GM12872 (cell line): ENCODE measurements around the gene HS6ST3.

ENCODE experiments used
- TF ChIP-seq, protein P1 (sequence below): IDR thresholded peaks from 3 replicates; pipeline ENCODE4 v1.5.1; 2011; ENCODE audit warnings: low read depth, mild to moderate bottlenecking, low read length, moderate library complexity; ENCODE audit not compliant: insufficient read depth

HS6ST3 gene

DNA sequence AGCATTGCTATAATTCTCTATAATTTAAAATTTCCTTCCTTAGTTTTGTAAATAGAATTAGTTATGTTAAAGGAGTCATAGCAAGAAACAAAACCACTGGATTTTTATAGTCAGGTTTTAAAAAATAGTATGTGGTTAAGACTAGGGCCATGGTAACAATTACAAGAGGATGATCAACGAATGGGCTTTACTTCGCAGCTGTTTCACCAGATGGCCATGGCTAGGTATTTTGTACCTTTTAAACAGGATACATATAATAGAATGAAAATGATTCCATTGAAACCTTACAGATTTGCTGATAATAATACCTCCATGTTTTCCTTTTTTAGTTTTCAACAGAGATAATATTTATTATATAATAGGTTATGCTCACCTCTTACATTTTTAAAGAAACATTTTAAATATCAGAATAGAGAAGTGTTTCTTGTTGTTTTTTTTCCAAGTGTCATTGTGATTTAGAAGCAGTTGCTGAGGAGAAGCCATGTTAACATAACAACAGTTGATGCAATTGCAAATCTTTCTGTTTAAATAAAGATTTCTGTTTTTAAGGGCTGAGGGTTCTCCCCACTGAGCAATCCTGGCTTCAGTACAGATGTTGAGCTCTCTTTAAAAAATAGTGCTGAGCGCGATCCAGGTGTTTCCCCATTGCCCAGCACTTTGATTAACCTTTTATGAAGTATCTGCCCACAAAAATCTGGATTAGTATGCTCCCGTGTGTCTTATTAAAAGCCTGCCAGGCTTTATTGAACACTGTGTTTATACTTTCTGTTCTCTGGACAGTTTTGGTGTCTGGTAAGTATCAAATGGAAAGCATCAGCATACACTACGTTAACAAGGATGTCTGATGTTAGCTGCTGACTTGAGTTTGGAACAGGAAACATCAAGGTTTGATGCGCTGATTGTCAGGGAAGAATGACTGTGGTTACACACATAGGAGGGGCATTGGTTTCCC lies 205.3 kb downstream of the HS6ST3 start:
- TF ChIP-seq, protein P1, sequence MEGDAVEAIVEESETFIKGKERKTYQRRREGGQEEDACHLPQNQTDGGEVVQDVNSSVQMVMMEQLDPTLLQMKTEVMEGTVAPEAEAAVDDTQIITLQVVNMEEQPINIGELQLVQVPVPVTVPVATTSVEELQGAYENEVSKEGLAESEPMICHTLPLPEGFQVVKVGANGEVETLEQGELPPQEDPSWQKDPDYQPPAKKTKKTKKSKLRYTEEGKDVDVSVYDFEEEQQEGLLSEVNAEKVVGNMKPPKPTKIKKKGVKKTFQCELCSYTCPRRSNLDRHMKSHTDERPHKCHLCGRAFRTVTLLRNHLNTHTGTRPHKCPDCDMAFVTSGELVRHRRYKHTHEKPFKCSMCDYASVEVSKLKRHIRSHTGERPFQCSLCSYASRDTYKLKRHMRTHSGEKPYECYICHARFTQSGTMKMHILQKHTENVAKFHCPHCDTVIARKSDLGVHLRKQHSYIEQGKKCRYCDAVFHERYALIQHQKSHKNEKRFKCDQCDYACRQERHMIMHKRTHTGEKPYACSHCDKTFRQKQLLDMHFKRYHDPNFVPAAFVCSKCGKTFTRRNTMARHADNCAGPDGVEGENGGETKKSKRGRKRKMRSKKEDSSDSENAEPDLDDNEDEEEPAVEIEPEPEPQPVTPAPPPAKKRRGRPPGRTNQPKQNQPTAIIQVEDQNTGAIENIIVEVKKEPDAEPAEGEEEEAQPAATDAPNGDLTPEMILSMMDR = no peak

DNA sequence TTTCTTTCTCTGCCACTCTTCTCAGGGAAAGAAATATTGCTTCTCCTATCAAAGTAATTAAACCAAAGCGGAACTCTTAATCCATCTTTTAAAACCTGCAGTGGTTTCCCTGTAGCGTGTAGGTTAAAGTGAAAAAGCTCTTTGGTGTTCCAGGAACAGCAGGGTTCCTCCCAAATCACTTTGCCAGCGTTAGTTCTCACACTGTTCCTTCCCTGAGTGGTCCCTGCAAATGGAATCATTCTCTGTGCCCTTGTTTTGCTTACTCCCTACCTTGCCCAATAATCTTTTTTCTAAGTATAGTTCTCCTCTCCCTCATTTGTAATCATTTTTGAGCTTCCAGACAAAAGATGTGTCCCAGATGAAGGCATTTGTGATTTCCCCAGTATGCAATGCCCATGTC lies 207.5 kb downstream of the HS6ST3 start:
- TF ChIP-seq, protein P1 = no peak

DNA sequence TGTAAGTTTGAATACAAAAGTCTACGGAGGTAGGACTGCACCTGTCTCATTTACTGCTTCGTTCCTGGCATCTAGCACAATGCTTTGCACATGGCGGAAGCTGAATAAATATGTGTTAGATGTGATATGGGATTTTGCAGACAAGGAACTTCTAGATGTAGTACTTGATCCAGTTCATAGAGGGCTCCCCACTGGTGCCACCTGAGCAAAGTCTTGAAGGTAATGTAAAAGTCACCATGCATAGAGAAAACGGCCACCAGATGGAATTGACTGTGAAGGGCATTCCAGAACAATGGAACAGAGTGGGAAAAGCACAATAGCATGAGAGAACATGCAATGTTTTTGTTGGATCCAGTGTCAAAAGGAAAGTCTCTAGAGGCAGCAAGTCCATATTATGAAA lies 209.3 kb downstream of the HS6ST3 start:
- TF ChIP-seq, protein P1 = 0 out of 3 replicates have a peak, but pooled peaks have one; percentile 18

DNA sequence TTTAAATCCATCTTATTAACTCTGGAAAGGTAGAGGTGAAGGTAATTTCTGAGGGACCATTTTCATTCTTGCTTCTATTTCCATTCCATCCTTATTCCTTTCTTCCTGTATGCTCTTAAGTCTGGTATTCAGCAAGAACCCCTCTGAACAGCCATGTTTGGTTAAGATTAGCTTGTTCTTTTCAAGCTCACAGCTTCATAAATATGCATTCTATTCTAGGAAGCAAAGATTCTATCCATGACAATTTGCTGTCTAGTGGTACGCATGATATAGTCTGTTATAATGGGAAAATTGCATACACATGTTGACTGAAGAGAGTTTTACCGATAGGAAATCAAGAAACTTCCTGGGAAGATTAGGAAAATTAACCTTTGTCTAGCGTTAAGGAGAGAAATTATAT lies 218.7 kb downstream of the HS6ST3 start:
- TF ChIP-seq, protein P1 = no peak

DNA sequence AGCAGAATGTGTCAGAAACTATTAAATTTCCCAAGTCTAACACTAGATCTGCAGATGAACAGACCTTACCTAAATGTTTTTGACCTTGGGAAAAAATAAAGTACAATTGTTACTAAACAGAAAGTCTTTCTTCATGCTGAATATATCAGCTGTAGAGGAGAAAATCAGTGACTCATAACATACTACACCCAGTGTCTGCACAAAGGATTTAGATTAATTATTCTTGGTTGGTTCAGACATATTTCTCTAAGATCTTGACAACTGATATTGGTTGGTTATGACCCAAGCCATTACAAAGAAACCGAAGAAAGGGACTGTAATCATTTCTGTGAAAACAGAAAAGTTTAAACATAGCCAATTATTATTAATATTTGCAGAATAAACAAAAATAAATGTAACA lies 225.1 kb downstream of the HS6ST3 start:
- TF ChIP-seq, protein P1 = no peak

DNA sequence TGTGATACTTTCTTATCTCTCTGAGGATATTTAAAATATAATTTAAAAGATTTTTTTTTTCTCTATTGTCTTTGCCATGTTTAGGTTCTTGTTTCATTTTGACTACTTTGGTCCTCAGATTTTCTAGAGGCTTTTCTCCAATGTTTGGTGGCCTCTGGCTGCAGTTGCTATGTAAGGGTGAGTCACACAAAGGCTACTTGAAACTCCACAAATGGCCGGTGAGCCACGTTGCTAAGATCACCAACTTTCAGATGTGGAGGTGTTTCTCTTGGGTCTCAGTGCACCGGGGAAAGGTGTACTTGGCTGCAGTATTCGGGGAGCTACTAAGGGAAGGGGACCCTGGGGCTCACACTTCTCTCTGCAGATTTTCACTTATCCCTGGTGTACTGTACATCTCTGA lies 248.1 kb downstream of the HS6ST3 start:
- TF ChIP-seq, protein P1 = no peak

DNA sequence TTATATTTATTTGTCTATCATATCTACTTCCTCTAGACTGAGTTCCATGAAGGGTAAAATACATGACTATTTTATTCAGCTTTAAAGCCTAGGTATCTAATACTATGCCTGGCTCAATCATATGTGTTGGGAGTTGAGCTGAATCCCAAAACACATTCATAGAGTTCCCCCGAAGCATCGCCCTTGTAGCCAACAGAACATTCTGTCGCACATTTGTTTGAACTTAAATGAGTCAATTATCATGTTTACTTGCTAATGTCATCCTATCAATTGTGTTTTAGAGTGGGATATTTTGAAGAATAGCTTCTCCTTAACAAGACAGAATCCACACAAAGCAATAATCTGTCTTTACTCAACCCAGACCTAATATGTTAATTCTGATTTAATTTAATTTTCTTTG lies 252.4 kb downstream of the HS6ST3 start:
- TF ChIP-seq, protein P1 = no peak
